Thyroid gland (tissue), 4 donors: ENCODE results near the gene ISYNA1. TPM values are rescaled to one million over a fixed set of nuclear protein-coding genes. Genes with fewer than 3 reads are reported as not detected.

Experiments
- DNase-seq, 2 donors: peaks; one replicate each; pipeline ENCODE4 v3.0.0-alpha.2; 2019
- H3K27ac ChIP-seq, 3 donors: fragments of 200-600 bp; sonication (generic); 1 replicate in 2 of 3; 2 replicates in 1 of 3; pipeline ENCODE4 v1.5.1; 2016 to 2019; ENCODE audit warnings: mild to moderate bottlenecking in 1 of 3, moderate library complexity in 1 of 3
- H3K27me3 ChIP-seq: fragments of 200-600 bp; sonication (generic); one replicate; pipeline ENCODE4 v1.5.1; 2019
- H3K36me3 ChIP-seq, 2 donors: fragments of 200-600 bp; sonication (generic); one replicate each; pipeline ENCODE4 v1.5.1; 2016 to 2019
- H3K4me1 ChIP-seq, 2 donors: fragments of 200-600 bp; sonication (generic); one replicate each; pipeline ENCODE4 v1.5.1; 2017 to 2019
- H3K4me3 ChIP-seq, 3 donors: fragments of 200-600 bp; sonication (generic); replicated peaks in 1 of 3; 1 replicate in 2 of 3; 2 replicates in 1 of 3; pipeline ENCODE4 v1.5.1; 2016; ENCODE audit warnings: mild to moderate bottlenecking in 1 of 3
- H3K9me3 ChIP-seq: fragments of 200-600 bp; sonication (generic); one replicate; pipeline ENCODE4 v1.5.1; 2017
- CTCF ChIP-seq, 6 experiments: fragments of 200-600 bp in 3 of 6; fragments of 450-650 bp in 3 of 6; sonication (generic) in 3 of 6; IDR thresholded peaks; one replicate each; pipeline ENCODE4 v1.5.1; 2016 to 2019; ENCODE audit warnings: antibody characterized with exemption in 6 of 6, mild to moderate bottlenecking in 2 of 6, inconsistent platforms in 1 of 6, moderate library complexity in 1 of 6
- POLR2A ChIP-seq, 2 donors: fragments of 450-650 bp; IDR thresholded peaks; one replicate each; pipeline ENCODE4 v1.6.1; 2017; ENCODE audit warnings: antibody characterized with exemption in 2 of 2, mild to moderate bottlenecking in 2 of 2, moderate library complexity in 1 of 2
- WGBS, 2 donors: methylation state at CpG; one replicate each; pipeline ENCODE4 v1.1.5; 2017; 5-methylcytosine and 5-hydroxymethylcytosine counted together
- intact Hi-C: fragments of 100-400 bp; cut with DNase I; formaldehyde crosslinking; loops from one replicate; pipeline ENCODE4 v1.15.1; 2023
- total RNA-seq, 4 donors: library from RNA; depleted of rRNA; stranded (reverse); fragments of >200 nt; gene quantifications; one replicate each; pipeline ENCODE4 v1.2.3, GENCODE V29; 2016

Gene ISYNA1
- total RNA-seq, 4 donors from 2014 or later = 12.7 to 24.2 (median 22.9) TPM

DNA sequence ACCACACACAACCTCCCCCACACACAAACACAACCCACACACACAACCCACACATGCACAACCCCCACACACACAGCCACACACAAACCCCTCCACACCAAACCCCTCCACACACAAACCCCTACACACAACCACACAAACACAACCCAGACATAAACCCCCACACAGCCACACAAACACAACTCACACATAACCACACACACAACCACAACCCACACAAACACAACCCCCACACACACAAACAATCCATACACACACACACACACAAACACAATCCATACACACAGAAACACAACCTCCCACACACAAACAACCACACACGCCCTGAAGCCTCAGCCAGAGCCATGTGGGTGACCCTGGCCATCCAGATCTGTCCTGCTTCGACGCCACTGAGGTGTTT lies 30.0 kb upstream of the ISYNA1 start:
- 91 to 94% methylated on average over 3 of the region's 3 CpGs for WGBS, 2 donors
- no peak for DNase-seq
- H3K4me1 ChIP-seq = peaks cover 16 to 48% of the 10 kb centered on the region in 2 donors
- peaks cover 0 to 8% of the 10 kb centered on the region in 2 donors for H3K36me3 ChIP-seq
- intact Hi-C loops = loop anchor here (10.0 kb wide), 1 partner anchor 47 kb away; no protein-coding TSS in a partner anchor
- no peak overlapping the region for H3K4me3 ChIP-seq
- no peak overlapping the region for H3K27ac ChIP-seq
- no peaks in the 10 kb centered on the region for H3K27me3 ChIP-seq
- TF ChIP-seq POLR2A (IDR thresholded peaks at IDR 0.05) (no peak), CTCF (IDR thresholded peaks at IDR 0.05) (no peak)
- H3K9me3 ChIP-seq = no peaks in the 10 kb centered on the region

DNA sequence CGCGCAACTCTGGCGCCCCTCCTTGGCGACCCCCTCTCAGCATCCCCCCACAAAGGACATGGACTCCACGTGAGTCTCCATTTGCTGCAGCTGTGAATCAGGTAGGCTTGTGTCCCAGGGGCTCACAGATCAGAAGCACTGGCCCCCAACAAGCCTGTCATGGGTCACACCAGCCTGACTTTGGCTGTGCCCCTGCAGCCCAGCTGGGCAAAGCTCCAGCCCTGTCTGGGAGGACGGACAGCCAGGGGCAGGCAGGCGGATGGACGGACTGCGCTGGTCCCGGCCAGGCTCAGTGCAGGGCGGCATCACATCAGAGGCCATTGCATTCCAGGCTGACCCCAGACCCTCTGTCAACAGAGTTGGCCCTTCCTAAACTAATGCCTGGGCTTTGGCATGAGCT lies 28.4 kb upstream of the ISYNA1 start:
- TF ChIP-seq POLR2A (IDR thresholded peaks at IDR 0.05) (no peak), CTCF (IDR thresholded peaks at IDR 0.05) (no peak)
- peaks cover 3 to 7% of the 10 kb centered on the region in 2 donors for H3K36me3 ChIP-seq
- intact Hi-C loops = loop anchor here (10.0 kb wide), 1 partner anchor 48 kb away; no protein-coding TSS in a partner anchor
- H3K27ac ChIP-seq = peak overlapping the region in 1 of 3 donors; percentile 25
- no peak overlapping the region for H3K4me3 ChIP-seq
- peaks cover 16 to 48% of the 10 kb centered on the region in 2 donors for H3K4me1 ChIP-seq
- DNase-seq = no peak
- WGBS, 2 donors = 85 to 100% methylated on average over 5 to 8 of the region's 11 CpGs
- H3K27me3 ChIP-seq = no peaks in the 10 kb centered on the region
- H3K9me3 ChIP-seq = no peaks in the 10 kb centered on the region

DNA sequence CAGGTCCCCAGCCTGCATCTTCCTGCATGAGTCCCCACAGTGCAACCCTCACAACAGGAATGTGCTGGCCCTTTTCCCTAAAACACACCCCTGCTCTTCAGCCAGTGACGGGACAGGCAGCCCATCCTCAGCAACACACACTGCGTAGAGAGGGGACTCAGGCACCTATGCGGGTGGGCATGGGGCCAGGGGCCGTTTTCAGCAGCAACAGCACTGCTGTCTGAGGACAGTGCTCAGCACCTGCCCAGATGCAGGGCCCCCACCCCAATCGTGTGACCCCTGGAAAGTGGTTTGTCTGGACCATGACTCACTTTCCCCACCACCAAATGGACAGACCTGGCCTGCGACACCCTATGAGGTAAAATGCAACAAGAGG lies 28.0 kb upstream of the ISYNA1 start:
- H3K27ac ChIP-seq = peak overlapping the region in 1 of 3 donors; percentile 77
- intact Hi-C loops = loop anchor here (10.0 kb wide), 1 partner anchor 49 kb away; no protein-coding TSS in a partner anchor
- WGBS, 2 donors = 70 to 97% methylated on average over 4 to 5 of the region's 6 CpGs
- H3K36me3 ChIP-seq = peaks cover 7% of the 10 kb centered on the region in 2 donors
- peaks cover 16 to 52% of the 10 kb centered on the region in 2 donors for H3K4me1 ChIP-seq
- H3K4me3 ChIP-seq = no peak overlapping the region
- H3K27me3 ChIP-seq = no peaks in the 10 kb centered on the region
- no peaks in the 10 kb centered on the region for H3K9me3 ChIP-seq
- no peak for TF ChIP-seq CTCF (IDR thresholded peaks at IDR 0.05)
- no peak for TF ChIP-seq POLR2A (IDR thresholded peaks at IDR 0.05)
- DNase-seq = no peak

DNA sequence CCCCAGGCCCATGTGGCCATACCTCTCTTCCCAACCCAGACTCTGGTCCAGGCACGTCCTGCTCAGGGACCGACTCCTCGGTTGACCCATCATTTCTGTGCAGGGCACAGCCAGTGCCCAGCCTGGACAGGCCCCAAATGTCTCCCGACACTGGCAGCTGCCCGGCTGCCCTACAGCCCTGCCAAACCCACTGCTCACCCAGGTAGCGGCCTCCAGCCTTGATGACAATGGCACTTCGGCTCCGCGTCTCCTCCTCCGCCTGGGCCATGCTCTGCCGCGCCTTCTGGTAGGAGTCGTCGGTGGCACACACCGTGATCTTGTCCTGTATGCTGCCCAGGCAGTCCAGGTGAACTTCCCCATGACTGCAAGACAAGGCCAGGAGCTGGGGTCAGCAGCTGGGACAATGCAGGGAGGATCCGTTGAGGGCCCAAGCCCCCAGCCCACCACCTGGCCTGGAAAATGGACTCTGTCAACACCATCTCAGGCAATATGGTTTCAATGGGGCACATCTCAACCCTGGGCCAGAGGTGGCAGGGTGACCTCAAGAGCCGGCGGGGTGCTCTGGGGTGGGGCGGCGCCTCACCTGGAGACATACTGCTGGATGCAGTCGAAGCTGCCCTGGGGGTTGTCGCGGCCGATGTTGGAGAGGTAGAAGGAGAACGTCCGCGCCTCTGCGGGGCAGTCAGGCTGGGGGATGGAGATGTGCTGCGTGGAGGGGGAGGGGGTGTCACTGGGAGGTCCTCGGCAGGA lies 27.5 kb upstream of the ISYNA1 start:
- intact Hi-C loops = loop anchor here (10.0 kb wide), 1 partner anchor 49 kb away; no protein-coding TSS in a partner anchor
- Histone ChIP-seq H3K36me3 (peaks cover 11 to 13% of the 10 kb centered on the region in 2 donors), H3K4me1 (peaks cover 16 to 55% of the 10 kb centered on the region in 2 donors), H3K27me3 (no peaks in the 10 kb centered on the region), H3K4me3 (no peak overlapping the region), H3K27ac (peak overlapping the region; percentile 7 to 79 (median 77)), H3K9me3 (no peaks in the 10 kb centered on the region)
- 90 to 94% methylated on average over 9 to 16 of the region's 30 CpGs for WGBS, 2 donors
- TF ChIP-seq CTCF (IDR thresholded peaks at IDR 0.05) = no peak
- TF ChIP-seq POLR2A (IDR thresholded peaks at IDR 0.05) = no peak
- DNase-seq = no peak

DNA sequence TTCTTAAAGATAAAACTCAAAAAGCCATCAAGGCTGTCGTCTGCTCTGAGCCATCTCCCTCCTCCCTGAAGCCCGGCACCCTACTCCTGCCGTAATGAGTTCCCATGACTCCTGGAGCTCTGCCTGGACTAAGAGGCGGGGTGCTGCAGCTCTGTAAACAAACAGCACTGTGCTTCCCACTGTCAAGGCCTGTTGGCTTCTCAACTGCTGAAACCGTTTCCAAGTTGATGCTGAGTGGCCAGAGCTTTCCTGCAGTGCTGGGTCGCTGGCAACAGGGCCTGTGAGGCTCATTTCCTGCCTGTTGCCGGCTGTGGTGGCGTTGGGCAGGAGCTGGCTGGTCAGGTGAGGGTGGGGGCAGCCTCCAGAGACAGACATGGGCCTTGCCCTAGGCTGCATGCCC lies 26.7 kb upstream of the ISYNA1 start:
- TF ChIP-seq CTCF (IDR thresholded peaks at IDR 0.05) (peak in 1 of 6 experiments; percentile 15), POLR2A (IDR thresholded peaks at IDR 0.05) (peak in 1 of 2 donors; percentile 5)
- Histone ChIP-seq H3K27ac (peak overlapping the region; percentile 7 to 79 (median 77)), H3K4me1 (peaks cover 16 to 51% of the 10 kb centered on the region in 2 donors), H3K9me3 (no peaks in the 10 kb centered on the region), H3K27me3 (no peaks in the 10 kb centered on the region), H3K36me3 (peaks cover 15 to 16% of the 10 kb centered on the region in 2 donors), H3K4me3 (no peak overlapping the region)
- intact Hi-C loops = loop anchor here (10.0 kb wide), 1 partner anchor 50 kb away; no protein-coding TSS in a partner anchor
- peak; percentile 93 to 94 for DNase-seq
- WGBS, 2 donors = 8 to 9% methylated on average over 8 of the region's 8 CpGs
